K562 (cell line): Measurements from ENCODE around the gene SNAI1. TPM values are rescaled to one million over a fixed set of nuclear protein-coding genes. Genes with fewer than 3 reads are reported as not detected.
A peak's percentile ranks its signal among the peaks of the same experiment; 100 is the strongest.

ENCODE experiments used
- ATAC-seq: fragments of 200-7000 bp; cut with Tn5 transposase; 3 replicates; pipeline ENCODE4 v1.9.1; 2020; ENCODE audit warnings: moderate library complexity
- BruUV-seq: library from RNA; stranded (reverse); fragments of 400-500 nt; replicated peaks from 2 replicates; lab custom pipeline; 2021; lab: Mats Ljungman, UMichigan
- CTCF ChIA-PET: fragments of 300-600 bp; formaldehyde crosslinking; extraction: SDS; loops from one replicate; lab custom pipeline; 2021; ENCODE audit warnings: low intra/inter-chr PET ratio; lab: Yijun Ruan, JAX
- POLR2A ChIA-PET: fragments of 300-600, 350-650 bp; sonication (Branson Sonifier 250); formaldehyde crosslinking; extraction: SDS; loops from one replicate; lab custom pipeline; 2021; ENCODE audit warnings: antibody characterized with exemption, inconsistent platforms; lab: Yijun Ruan, JAX
- DNase-seq, 4 experiments: peaks; one replicate each; pipeline versions ENCODE4 v3.0.0 to v3.0.0-alpha.2; 2011 to 2018; ENCODE audit warnings: low spot score in 3 of 4, mixed read lengths in 3 of 4; ENCODE audit errors: extremely low read depth in 1 of 4
- FAIRE-seq: peaks from 2 replicates; lab custom pipeline; 2011; peaks lifted over from hg19 to GRCh38; lab: Jason Lieb, UNC
- H2AFZ ChIP-seq: 2 replicates; pipeline ENCODE4 v1.6.0; 2011; ENCODE audit warnings: low read depth, low read length, control low read depth, inconsistent platforms
- H3K27ac ChIP-seq: fragments of 200-600 bp; 3 replicates; pipeline ENCODE4 v1.8.0; 2011; ENCODE audit warnings: low read depth, mild to moderate bottlenecking, control low read depth, inconsistent platforms, low read length, moderate library complexity, mixed read lengths; ENCODE audit errors: extremely low read depth
- H3K27me3 ChIP-seq, 2 experiments: fragments of 300-600 bp in 1 of 2; 2 replicates in 1 of 2; 3 replicates in 1 of 2; pipeline versions ENCODE4 v1.6.0 to v1.8.0; 2011; ENCODE audit warnings: inconsistent platforms in 2 of 2, low read length in 2 of 2, mild to moderate bottlenecking in 1 of 2, mixed read lengths in 1 of 2, moderate library complexity in 1 of 2; ENCODE audit not compliant: control insufficient read depth in 2 of 2, insufficient read depth in 2 of 2
- H3K36me3 ChIP-seq: fragments of 300-600 bp; 3 replicates; pipeline ENCODE4 v1.8.0; 2011; ENCODE audit warnings: mild to moderate bottlenecking, low read length, inconsistent platforms; ENCODE audit not compliant: control insufficient read depth, insufficient read depth
- H3K4me1 ChIP-seq, 2 experiments: fragments of 200-600 bp in 1 of 2; replicated peaks in 1 of 2; 2 replicates in 1 of 2; 3 replicates in 1 of 2; pipeline versions ENCODE4 v1.5.1 to v1.8.0; 2011; ENCODE audit warnings: inconsistent platforms in 2 of 2, low read length in 2 of 2, mild to moderate bottlenecking in 1 of 2, mixed read lengths in 1 of 2, moderate library complexity in 1 of 2; ENCODE audit not compliant: control insufficient read depth in 2 of 2, insufficient read depth in 2 of 2
- H3K4me2 ChIP-seq: 2 replicates; pipeline ENCODE4 v1.6.1; 2011; ENCODE audit warnings: low read length, control low read depth, inconsistent platforms, mixed read lengths; ENCODE audit not compliant: insufficient read depth
- H3K4me3 ChIP-seq: fragments of 200-600 bp; sonication (generic), shearing (Covaris generic); 2 replicates; pipeline ENCODE4 v1.5.1; 2016; ENCODE audit warnings: control low read depth, inconsistent platforms
- H3K79me2 ChIP-seq: fragments of 200-600 bp; 3 replicates; pipeline ENCODE4 v1.8.0; 2011; ENCODE audit warnings: low read length, inconsistent platforms; ENCODE audit not compliant: control insufficient read depth, insufficient read depth
- H3K9ac ChIP-seq, 2 experiments: 2 replicates each; pipeline versions ENCODE4 v1.6.0 to v1.6.1; 2011; ENCODE audit warnings: low read depth in 2 of 2, low read length in 2 of 2, control low read depth in 1 of 2, inconsistent platforms in 1 of 2, mild to moderate bottlenecking in 1 of 2, mixed read lengths in 1 of 2; ENCODE audit not compliant: insufficient read depth in 1 of 2
- H3K9me1 ChIP-seq: one replicate; pipeline ENCODE4 v1.6.0; 2011; ENCODE audit warnings: inconsistent platforms, mild to moderate bottlenecking, low read length, moderate library complexity; ENCODE audit not compliant: control insufficient read depth, insufficient read depth
- H3K9me3 ChIP-seq: replicated peaks from 2 replicates; pipeline ENCODE4 v1.5.1; 2011; ENCODE audit warnings: low read depth, low read length, inconsistent platforms; ENCODE audit not compliant: control insufficient read depth, insufficient read depth
- H4K20me1 ChIP-seq: replicated peaks from 2 replicates; pipeline ENCODE4 v1.6.1; 2011; ENCODE audit warnings: low read length, inconsistent platforms, mixed read lengths; ENCODE audit not compliant: control insufficient read depth, insufficient read depth
- FOXK1 ChIP-seq: sonication (generic); formaldehyde crosslinking; IDR thresholded peaks from 2 replicates; pipeline ENCODE4 v1.8.0; 2022; ENCODE audit warnings: missing genetic modification reagents, mild to moderate bottlenecking, borderline replicate concordance
- GATAD2A ChIP-seq: fragments of 450-650 bp; IDR thresholded peaks from 2 replicates; pipeline ENCODE4 v1.6.1; 2017
- GTF3C2 ChIP-seq: IDR thresholded peaks from 3 replicates; pipeline ENCODE4 v1.6.1; 2011; ENCODE audit warnings: borderline replicate concordance, mild to moderate bottlenecking, moderate library complexity; ENCODE audit not compliant: insufficient read length; ENCODE audit errors: extremely low read depth
- MLX ChIP-seq, 2 experiments: fragments of 450-650 bp in 1 of 2; sonication (generic) in 1 of 2; formaldehyde crosslinking; conservative IDR thresholded peaks; 2 replicates each; pipeline versions ENCODE4 v1.4.0 to v1.8.1; 2020 to 2022; ENCODE audit warnings: mild to moderate bottlenecking in 1 of 2, missing genetic modification reagents in 1 of 2
- PYGO2 ChIP-seq: fragments of 450-650 bp; IDR thresholded peaks from 2 replicates; pipeline ENCODE4 v1.6.1; 2016; ENCODE audit warnings: mild to moderate bottlenecking, missing genetic modification characterization, moderate library complexity, missing compliant biosample characterization
- RAD21 ChIP-seq, 2 experiments: fragments of 250-450 bp in 1 of 2; fragments of 450-650 bp in 1 of 2; sonication (Bioruptor Pico) in 1 of 2; formaldehyde crosslinking in 1 of 2; IDR thresholded peaks in 1 of 2; conservative IDR thresholded peaks in 1 of 2; 2 replicates each; pipeline versions ENCODE4 v1.4.0 to v1.8.0; 2020 to 2022; ENCODE audit warnings: mild to moderate bottlenecking in 2 of 2, moderate library complexity in 1 of 2
- ZBTB12 ChIP-seq: fragments of 250-450 bp; sonication (Bioruptor Pico); IDR thresholded peaks from 2 replicates; pipeline ENCODE4 v1.4.0; 2020
- ZMIZ1 ChIP-seq, 2 experiments: fragments of 150-350 bp in 1 of 2; IDR thresholded peaks; 2 replicates each; pipeline ENCODE4 v1.6.1; 2012 to 2016; ENCODE audit warnings: low read depth in 2 of 2, low read length in 2 of 2, mild to moderate bottlenecking in 1 of 2, moderate library complexity in 1 of 2
- ZNF780A ChIP-seq: fragments of 250-450 bp; sonication (Bioruptor Pico); IDR thresholded peaks from 2 replicates; pipeline ENCODE4 v1.5.0; 2021; ENCODE audit warnings: mild to moderate bottlenecking
- WGBS: fragments of 100-300 bp; shearing (Covaris generic); methylation state at CpG from one replicate; pipeline ENCODE4 v1.1.6; 2016; ENCODE audit warnings: low coverage, mixed read lengths; ENCODE audit not compliant: insufficient coverage; ENCODE audit errors: missing lambda C conversion rate; 5-methylcytosine and 5-hydroxymethylcytosine counted together
- in situ Hi-C: fragments of 300-500 bp; cut with MboI; formaldehyde crosslinking; loops from 4 replicates; pipeline ENCODE4 v1.15.0; 2018; ENCODE audit warnings: inconsistent platforms, mixed read lengths
- intact Hi-C: fragments of 100-400 bp; cut with micrococcal nuclease; formaldehyde crosslinking; loops from 2 replicates; pipeline ENCODE4 v1.14.2; 2022
- polyA plus RNA-seq, 8 experiments: library from polyadenylated mRNA; depleted of rRNA in 4 of 8; stranded (reverse) in 5 of 8; unstranded in 3 of 8; fragments of >200 nt; fragmentation: Nextera tagmentation in 2 of 8; fragmentation: Illumina TruSeq in 1 of 8; extraction: Ambion mirVana in 2 of 8; extraction: Trizol in 1 of 8; gene quantifications; 2 replicates each; pipeline versions ENCODE4 v1.2.1 to v1.2.3, GENCODE V29; 2011 to 2014; ENCODE audit warnings: inconsistent platforms in 1 of 8, missing spikeins in 1 of 8
- total RNA-seq, 7 experiments: library from RNA; depleted of rRNA in 6 of 7; stranded (reverse); fragments of >200 nt in 6 of 7; fragmentation: Illumina TruSeq in 2 of 7; extraction: Trizol in 2 of 7; gene quantifications; 2 replicates each; pipeline versions ENCODE4 v1.2.1 to v1.2.3, GENCODE V29; 2011 to 2021; ENCODE audit warnings: low replicate concordance in 1 of 7

SNAI1 gene
- total and polyA plus RNA-seq, 9 of the 15 experiments (the other 6 are each of a cell fraction or from before 2014, with no cell fraction given), result 0.32 to 11.6 (median 2.0) TPM

- H3K9me1 ChIP-seq, result peaks cover 8% of the 10 kb centered on the region
- H3K27ac ChIP-seq, result peak overlapping the region; percentile 80
- in situ Hi-C loops (no loop called here), intact Hi-C loops (loop anchor here (10.0 kb wide), 1 partner anchor 475 kb away; no protein-coding TSS in a partner anchor)
- DNase-seq (peak in 3 of 4 experiments; percentile 28 to 73 (median 67)), FAIRE-seq (peak; percentile 75), ATAC-seq (peak; percentile 62)
- CTCF ChIA-PET, result no interaction called here
- POLR2A ChIA-PET, result interaction anchor here (0.5 to 6.3 kb wide), 14 partner anchors 10 to 645 kb away, joined by 3 to 78 read pairs (median 4); no protein-coding TSS in a partner anchor
- no peak overlapping the region for H3K4me3 ChIP-seq
- peaks cover 47 to 55% of the 10 kb centered on the region in 2 experiments for H3K4me1 ChIP-seq
- H2AFZ ChIP-seq, result peak overlapping the region; percentile 89
- H3K36me3 ChIP-seq, result peaks cover 46% of the 10 kb centered on the region
- H4K20me1 ChIP-seq, result no peaks in the 10 kb centered on the region; the same call in 1 of the 2 replicates
- no peaks in the 10 kb centered on the region for H3K27me3 ChIP-seq
- H3K79me2 ChIP-seq, result peaks cover 33% of the 10 kb centered on the region
- H3K9me3 ChIP-seq, result no peaks in the 10 kb centered on the region
- WGBS, result 20% methylated on average over 22 of the region's 22 CpGs
- peak overlapping the region; percentile 63 to 85 for H3K9ac ChIP-seq
- no TSS peak for BruUV-seq
- peak overlapping the region; percentile 69 for H3K4me2 ChIP-seq
- no peak for TF ChIP-seq MLX (CRISPR knock-in tag; conservative IDR thresholded peaks at IDR 0.05)
- TF ChIP-seq ZBTB12 (CRISPR knock-in tag), result no peak
- TF ChIP-seq ZMIZ1 (IDR thresholded peaks at IDR 0.05; ENCODE audit: low read depth in 2 of 2, low read length in 2 of 2), result no peak
- no peak for TF ChIP-seq FOXK1
- no peak for TF ChIP-seq GTF3C2
- TF ChIP-seq GATAD2A, result peak; percentile 14; the same call in 1 of the 2 replicates
- 0 out of 4 replicates have a peak, but pooled peaks of 1 of the 2 experiments have one; percentile 12 for TF ChIP-seq RAD21 (CRISPR knock-in tag; conservative IDR thresholded peaks at IDR 0.05 in 1 of 2, IDR thresholded peaks at IDR 0.05 in 1 of 2)
- no peak for TF ChIP-seq PYGO2
- no peak for TF ChIP-seq ZNF780A (CRISPR knock-in tag)
Measured at GRCh38 chr20:49989234-49990065, 6.7 kb downstream of the SNAI1 start.
